Neutrophil (primary cell): ENCODE results near the gene SKIDA1.

Experiments used
- H3K27ac ChIP-seq: fragments of 200-600 bp; sonication (generic); 2 replicates; pipeline ENCODE4 v1.5.1; 2016; ENCODE audit warnings: mild to moderate bottlenecking, moderate library complexity
- H3K27me3 ChIP-seq: fragments of 200-600 bp; sonication (generic); 2 replicates; pipeline ENCODE4 v1.6.0; 2016; ENCODE audit warnings: mild to moderate bottlenecking
- H3K36me3 ChIP-seq: fragments of 200-600 bp; sonication (generic); 2 replicates; pipeline ENCODE4 v1.5.1; 2017
- H3K4me1 ChIP-seq, 2 experiments: fragments of 200-600 bp in 1 of 2; sonication (generic) in 1 of 2; 1 replicate in 1 of 2; 2 replicates in 1 of 2; pipeline versions ENCODE4 v1.5.1 to v1.6.1; 2013 to 2016; ENCODE audit warnings: low read depth in 1 of 2, low read length in 1 of 2, mild to moderate bottlenecking in 1 of 2, moderate library complexity in 1 of 2; ENCODE audit not compliant: control insufficient read depth in 1 of 2, insufficient read depth in 1 of 2
- H3K4me3 ChIP-seq, 2 experiments: fragments of 200-600 bp in 1 of 2; sonication (generic) in 1 of 2; 1 replicate in 1 of 2; 2 replicates in 1 of 2; pipeline ENCODE4 v1.5.1; 2013 to 2016; ENCODE audit warnings: low read depth in 1 of 2, low read length in 1 of 2, mild to moderate bottlenecking in 1 of 2, moderate library complexity in 1 of 2
- H3K9me3 ChIP-seq: fragments of 200-600 bp; sonication (generic); 2 replicates; pipeline ENCODE4 v1.5.1; 2016
- TF ChIP-seq, protein P1 (sequence below): fragments of 200-600 bp; sonication (generic); IDR thresholded peaks from 2 replicates; pipeline ENCODE4 v1.5.1; 2016; ENCODE audit warnings: antibody characterized with exemption

SKIDA1 gene

DNA sequence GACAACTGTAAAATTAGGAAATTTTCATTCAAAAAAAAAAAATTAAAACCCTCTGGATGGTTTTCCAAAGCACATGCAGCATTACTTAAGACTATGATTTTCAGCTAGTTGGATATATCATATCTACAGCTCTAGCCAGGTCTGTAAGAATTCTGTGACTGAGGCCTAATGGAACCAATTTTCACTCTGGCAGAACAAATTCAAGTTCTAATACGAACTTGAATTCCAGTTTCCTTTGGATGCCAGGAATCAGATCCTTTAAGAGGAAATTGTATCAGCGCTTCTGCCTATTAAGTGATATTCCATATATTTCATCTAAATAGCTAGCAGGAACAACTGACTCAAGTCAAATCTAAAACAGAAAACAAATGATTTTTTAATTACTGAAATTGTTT is 34.8 kb downstream of the SKIDA1 start:
- peaks cover 20% of the 10 kb centered on the region in 2 experiments for H3K4me1 ChIP-seq
- no peaks in the 10 kb centered on the region for H3K36me3 ChIP-seq
- H3K27me3 ChIP-seq: peaks cover 35% of the 10 kb centered on the region
- TF ChIP-seq, protein P1, sequence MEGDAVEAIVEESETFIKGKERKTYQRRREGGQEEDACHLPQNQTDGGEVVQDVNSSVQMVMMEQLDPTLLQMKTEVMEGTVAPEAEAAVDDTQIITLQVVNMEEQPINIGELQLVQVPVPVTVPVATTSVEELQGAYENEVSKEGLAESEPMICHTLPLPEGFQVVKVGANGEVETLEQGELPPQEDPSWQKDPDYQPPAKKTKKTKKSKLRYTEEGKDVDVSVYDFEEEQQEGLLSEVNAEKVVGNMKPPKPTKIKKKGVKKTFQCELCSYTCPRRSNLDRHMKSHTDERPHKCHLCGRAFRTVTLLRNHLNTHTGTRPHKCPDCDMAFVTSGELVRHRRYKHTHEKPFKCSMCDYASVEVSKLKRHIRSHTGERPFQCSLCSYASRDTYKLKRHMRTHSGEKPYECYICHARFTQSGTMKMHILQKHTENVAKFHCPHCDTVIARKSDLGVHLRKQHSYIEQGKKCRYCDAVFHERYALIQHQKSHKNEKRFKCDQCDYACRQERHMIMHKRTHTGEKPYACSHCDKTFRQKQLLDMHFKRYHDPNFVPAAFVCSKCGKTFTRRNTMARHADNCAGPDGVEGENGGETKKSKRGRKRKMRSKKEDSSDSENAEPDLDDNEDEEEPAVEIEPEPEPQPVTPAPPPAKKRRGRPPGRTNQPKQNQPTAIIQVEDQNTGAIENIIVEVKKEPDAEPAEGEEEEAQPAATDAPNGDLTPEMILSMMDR: no peak
- H3K27ac ChIP-seq: no peak overlapping the region
- no peak overlapping the region for H3K4me3 ChIP-seq
- H3K9me3 ChIP-seq: no peaks in the 10 kb centered on the region

DNA sequence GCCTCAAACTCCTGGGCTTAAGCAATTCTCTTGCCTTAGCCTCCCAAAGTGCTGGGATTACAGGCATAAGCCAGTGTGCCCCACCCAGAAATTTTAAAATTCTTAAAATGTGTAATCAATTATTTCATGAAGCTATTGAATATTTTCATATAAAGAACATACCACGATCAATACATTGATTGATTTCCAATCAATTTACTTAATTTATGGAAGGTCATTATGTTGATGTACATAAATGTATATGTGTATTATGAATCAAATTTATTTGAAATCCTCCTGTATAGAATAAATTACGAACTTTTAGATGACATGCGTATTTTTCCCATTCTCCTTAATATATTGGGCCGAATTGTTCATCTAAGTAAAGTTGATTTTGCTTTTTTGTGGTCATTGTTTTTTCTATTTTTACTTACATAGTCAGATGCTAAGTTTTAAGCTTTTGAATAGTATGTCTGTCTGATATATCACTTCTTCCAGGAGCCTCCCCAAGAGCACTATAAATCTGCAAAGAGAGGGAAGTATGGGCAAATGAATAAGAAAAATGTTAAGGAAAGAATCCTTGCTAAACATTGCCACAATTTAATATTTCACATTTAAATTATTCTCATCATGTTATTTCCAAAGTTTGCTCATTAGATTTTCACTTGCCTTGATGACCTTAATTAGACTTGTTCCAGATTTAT is 35.3 kb downstream of the SKIDA1 start:
- TF ChIP-seq, protein P1: no peak
- no peak overlapping the region for H3K4me3 ChIP-seq
- no peak overlapping the region for H3K27ac ChIP-seq

DNA sequence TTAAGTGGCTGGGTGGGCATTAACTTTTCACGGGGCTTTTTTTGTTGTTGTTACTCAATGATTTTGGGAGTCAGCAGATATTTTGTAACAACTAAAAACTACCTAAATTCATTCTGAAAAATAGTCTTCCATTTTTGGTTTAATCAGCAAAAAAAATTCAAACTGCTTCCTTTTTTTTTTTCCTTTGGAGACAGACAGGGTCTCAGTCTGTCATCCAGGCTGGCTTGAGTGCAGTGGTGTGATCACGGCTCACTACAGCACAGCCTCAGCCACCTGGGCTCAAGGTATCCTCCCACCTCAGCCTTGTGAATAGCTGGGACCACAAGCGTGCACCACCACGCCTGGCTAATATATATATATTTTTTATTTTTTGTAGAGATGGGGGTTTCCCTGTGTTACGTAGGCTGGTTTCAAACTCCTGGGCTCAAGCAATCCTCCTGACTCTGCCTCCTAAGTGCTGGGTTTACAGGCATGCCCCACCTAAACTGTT is 36.5 kb downstream of the SKIDA1 start:
- Histone ChIP-seq H3K27ac (no peak overlapping the region), H3K4me3 (no peak overlapping the region), H3K9me3 (no peaks in the 10 kb centered on the region), H3K4me1 (peaks cover 2 to 3% of the 10 kb centered on the region in 2 experiments), H3K27me3 (peaks cover 17% of the 10 kb centered on the region), H3K36me3 (no peaks in the 10 kb centered on the region)
- TF ChIP-seq, protein P1: no peak

More for the DNA sequence above, 35.3 kb downstream of the SKIDA1 start:
- Histone ChIP-seq H3K36me3 (no peaks in the 10 kb centered on the region), H3K27me3 (peaks cover 29% of the 10 kb centered on the region), H3K4me1 (peaks cover 14 to 15% of the 10 kb centered on the region in 2 experiments), H3K9me3 (no peaks in the 10 kb centered on the region)

DNA sequence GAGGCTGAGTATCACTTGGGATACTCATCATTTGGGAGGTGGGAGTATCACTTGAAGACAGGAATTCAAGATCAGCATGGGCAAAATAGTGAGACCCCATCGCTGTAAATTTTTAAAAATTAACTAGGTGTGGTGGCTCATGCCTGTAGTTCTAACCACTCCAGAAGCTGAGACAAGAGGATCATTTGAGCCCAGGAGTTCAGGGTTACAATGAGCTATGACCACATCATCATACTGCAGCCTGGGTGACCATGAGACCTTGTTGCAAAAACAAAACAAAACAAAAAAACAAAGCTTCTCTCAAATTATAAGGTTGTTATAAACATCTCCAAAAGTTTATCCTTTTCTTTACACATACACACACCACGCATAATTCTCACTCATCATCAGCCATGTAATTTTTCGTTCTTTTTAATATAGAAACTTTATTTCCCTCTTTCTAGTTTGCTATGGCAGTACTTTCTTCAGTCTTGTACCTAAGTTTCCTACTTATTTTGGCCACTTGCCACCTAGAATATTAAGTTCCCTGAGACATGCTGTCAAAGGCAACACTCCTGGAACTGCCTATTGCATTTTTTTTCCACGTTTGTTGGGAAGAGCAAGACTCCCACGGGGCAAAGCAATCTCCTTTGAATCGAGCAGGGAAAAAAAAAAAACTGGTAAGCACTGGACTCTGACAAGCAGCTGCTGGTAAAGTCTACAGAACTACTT is 37.1 kb downstream of the SKIDA1 start:
- TF ChIP-seq, protein P1: no peak
- H3K36me3 ChIP-seq: no peaks in the 10 kb centered on the region
- H3K4me3 ChIP-seq: no peak overlapping the region
- H3K4me1 ChIP-seq: no peaks in the 10 kb centered on the region
- no peaks in the 10 kb centered on the region for H3K9me3 ChIP-seq
- peaks cover 11% of the 10 kb centered on the region for H3K27me3 ChIP-seq
- H3K27ac ChIP-seq: no peak overlapping the region

DNA sequence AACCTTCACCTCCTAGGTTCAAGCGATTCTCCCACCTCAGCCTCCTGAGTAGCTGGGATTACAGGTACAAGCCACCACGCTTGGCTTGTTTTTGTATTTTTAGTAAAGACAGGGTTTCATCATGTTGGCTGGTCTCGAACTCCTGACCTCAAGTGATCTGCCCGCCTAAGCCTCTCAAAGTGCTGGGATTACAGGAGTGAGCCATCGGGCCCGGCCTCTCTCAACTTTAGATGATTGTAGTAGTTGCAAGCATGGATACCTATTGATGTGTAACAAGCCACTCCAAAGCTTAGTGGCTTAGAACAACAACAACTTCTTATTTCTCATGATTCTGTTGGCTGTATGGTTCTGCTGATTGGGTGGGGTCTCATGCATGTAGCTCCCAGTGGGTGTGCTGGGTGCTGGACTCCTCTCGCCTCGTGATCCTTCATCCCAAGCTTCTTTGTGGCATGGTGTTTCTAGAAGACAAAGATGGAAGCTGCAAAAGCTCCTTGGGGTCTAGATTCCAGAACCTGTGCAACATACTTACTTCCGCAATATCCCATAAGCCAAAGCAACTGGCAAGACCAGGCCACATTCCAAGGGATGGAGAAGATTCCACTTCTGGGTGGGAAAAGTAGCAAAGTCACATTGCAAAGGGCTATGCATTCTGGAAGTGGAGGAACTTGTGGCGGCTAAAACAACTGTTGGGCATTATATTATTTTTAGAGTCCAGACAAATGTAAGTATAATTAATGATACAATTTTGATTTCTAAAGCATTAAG is 37.9 kb downstream of the SKIDA1 start:
- Histone ChIP-seq H3K4me3 (no peak overlapping the region), H3K27ac (no peak overlapping the region), H3K36me3 (no peaks in the 10 kb centered on the region), H3K4me1 (no peaks in the 10 kb centered on the region), H3K9me3 (no peaks in the 10 kb centered on the region), H3K27me3 (peaks cover 3% of the 10 kb centered on the region)
- TF ChIP-seq, protein P1: no peak
